ENCODE results near the gene ARHGEF6.

DNA sequence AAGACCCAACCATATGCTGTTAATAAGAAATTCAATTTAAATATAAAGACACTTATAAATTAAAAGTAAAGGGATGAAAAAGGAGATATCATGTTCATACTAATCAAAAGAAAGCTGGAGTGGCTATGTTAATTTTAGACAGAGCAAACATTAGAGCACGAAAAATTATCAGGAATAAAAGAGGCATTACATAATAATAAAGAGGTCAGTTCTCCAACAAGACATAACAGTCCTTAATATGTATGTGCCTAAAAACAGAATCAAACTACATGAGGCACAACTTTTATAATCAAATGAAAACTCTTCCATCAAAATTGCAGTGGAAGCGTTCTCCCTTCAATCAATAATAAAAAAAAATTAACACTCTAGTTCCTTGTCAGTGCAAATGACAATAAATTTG lies 62.6 kb downstream of the ARHGEF6 start:
- TF ChIP-seq EZH2 (IDR thresholded peaks at IDR 0.05; ENCODE audit: insufficient read depth, poor library complexity, severe bottlenecking) (no peak), EZH2phosphoT487 (IDR thresholded peaks at IDR 0.05; ENCODE audit: insufficient read depth, low read depth) (no peak)
